Spleen (tissue), 11 donors: Measurements from ENCODE around the gene DUSP3. TPM values are rescaled to one million over a fixed set of nuclear protein-coding genes. Genes with fewer than 3 reads are reported as not detected.

ENCODE experiments used
- DNase-seq: peaks from one replicate; pipeline ENCODE4 v3.0.0-alpha.2; 2020
- H3K27ac ChIP-seq, 8 donors: fragments of 200-600 bp; sonication (generic) in 7 of 8; 1 replicate in 4 of 8; 2 replicates in 4 of 8; pipeline versions ENCODE4 v1.5.0 to v1.8.0; 2016 to 2021; ENCODE audit warnings: inconsistent platforms in 4 of 8, mild to moderate bottlenecking in 4 of 8, moderate library complexity in 1 of 8
- H3K27me3 ChIP-seq, 7 donors: fragments of 200-600 bp; sonication (generic) in 6 of 7; replicated peaks in 1 of 7; 1 replicate in 4 of 7; 2 replicates in 3 of 7; pipeline versions ENCODE4 v1.5.0 to v1.8.0; 2016 to 2021; ENCODE audit warnings: inconsistent platforms in 3 of 7, mild to moderate bottlenecking in 1 of 7
- H3K36me3 ChIP-seq, 6 donors: fragments of 200-600 bp; sonication (generic) in 5 of 6; 1 replicate in 4 of 6; 2 replicates in 2 of 6; pipeline versions ENCODE4 v1.5.0 to v1.8.0; 2016 to 2021; ENCODE audit warnings: inconsistent platforms in 2 of 6
- H3K4me1 ChIP-seq, 6 donors: fragments of 200-600 bp; sonication (generic) in 5 of 6; 1 replicate in 3 of 6; 2 replicates in 3 of 6; pipeline versions ENCODE4 v1.5.0 to v1.8.0; 2016 to 2021; ENCODE audit warnings: inconsistent platforms in 3 of 6
- H3K4me3 ChIP-seq, 8 donors: fragments of 200-600 bp; sonication (generic) in 7 of 8; 1 replicate in 4 of 8; 2 replicates in 4 of 8; pipeline versions ENCODE4 v1.5.0 to v1.8.0; 2016 to 2021; ENCODE audit warnings: inconsistent platforms in 4 of 8, mild to moderate bottlenecking in 4 of 8, moderate library complexity in 2 of 8
- H3K9me3 ChIP-seq, 8 donors: fragments of 200-600 bp; sonication (generic) in 7 of 8; 1 replicate in 4 of 8; 2 replicates in 4 of 8; pipeline versions ENCODE4 v1.5.0 to v1.8.0; 2016 to 2021; ENCODE audit warnings: inconsistent platforms in 4 of 8
- CTCF ChIP-seq, 11 experiments: fragments of 200-600 bp in 7 of 11; fragments of 450-650 bp in 4 of 11; sonication (generic) in 4 of 11; IDR thresholded peaks in 8 of 11; conservative IDR thresholded peaks in 3 of 11; 1 replicate in 7 of 11; 2 replicates in 4 of 11; pipeline versions ENCODE4 v1.4.0 to v1.8.0; 2016 to 2021; ENCODE audit warnings: antibody characterized with exemption in 11 of 11, inconsistent platforms in 4 of 11, mild to moderate bottlenecking in 1 of 11
- POLR2A ChIP-seq, 3 donors: fragments of 450-650 bp; IDR thresholded peaks; one replicate each; pipeline ENCODE4 v1.5.1; 2017; ENCODE audit warnings: antibody characterized with exemption in 3 of 3, mild to moderate bottlenecking in 1 of 3
- POLR2AphosphoS5 ChIP-seq, 3 donors: sonication (generic); formaldehyde crosslinking; IDR thresholded peaks; one replicate each; pipeline ENCODE4 v1.5.1; 2017; ENCODE audit warnings: antibody characterized with exemption in 3 of 3
- WGBS, 5 donors: extraction: QIAGEN DNeasy Blood & Tissue Kit in 3 of 5; methylation state at CpG; one replicate each; pipeline versions ENCODE4 v1.1.5 to v1.1.7; 2013 to 2018; 5-methylcytosine and 5-hydroxymethylcytosine counted together
- intact Hi-C: fragments of 100-400 bp; cut with DNase I; formaldehyde crosslinking; loops from one replicate; pipeline ENCODE4 v1.15.0; 2023; ENCODE audit warnings: low total_unique reads
- polyA plus RNA-seq, 3 donors: library from polyadenylated mRNA; stranded (reverse); fragments of 200-250 nt; gene quantifications; one replicate each; pipeline ENCODE4 v1.2.1, GENCODE V29; 2013
- total RNA-seq, 7 donors: library from RNA; depleted of rRNA in 3 of 7; stranded (reverse); fragments of >200 nt in 3 of 7; fragmentation: NEBNext Ultra II Directional in 4 of 7; extraction: Animal tissue kit (Norgen Biotek cat#: 25700) in 4 of 7; gene quantifications; one replicate each; pipeline versions ENCODE4 v1.1.0 to v1.2.1, GENCODE V29; 2016 to 2021
- donor health status: healthy with polysubstance abuse.
- donor health status: DM: no; HTN: no; CAD: no; lungs with moderate emphysema.
- donor health status: DM: no; HTN: no; CAD: no.
- donor health status: Bipolar disorder and iron deficiency.
- donor health status: healthy.
- donor health status: DM: no; HTN: no; CAD: no.
- donor health status: DM: yes; HTN: yes; CAD: no.

DUSP3 gene
- total and polyA plus RNA-seq, 10 donors, result 25.7 to 96.2 (median 68.9) TPM

GRCh38 chr17:43736389-43736788 lies 42.4 kb downstream of the DUSP3 start:
- no peak for DNase-seq
- Histone ChIP-seq H3K4me1 (peaks cover 0 to 13% (median 0%) of the 10 kb centered on the region in 6 donors), H3K27ac (no peak overlapping the region), H3K27me3 (peaks cover 0 to 5% (median 0%) of the 10 kb centered on the region in 7 donors), H3K36me3 (no peaks in the 10 kb centered on the region), H3K4me3 (no peak overlapping the region), H3K9me3 (peaks cover 0 to 9% (median 0%) of the 10 kb centered on the region in 8 donors)
- no peak for TF ChIP-seq POLR2A (IDR thresholded peaks at IDR 0.05)
- TF ChIP-seq CTCF (IDR thresholded peaks at IDR 0.05 in 8 of 11, conservative IDR thresholded peaks at IDR 0.05 in 3 of 11), result no peak
- TF ChIP-seq POLR2AphosphoS5 (IDR thresholded peaks at IDR 0.05), result no peak
- WGBS, 5 donors, result 83 to 96% (median 92%) methylated on average over 2 of the region's 2 CpGs
- intact Hi-C loops, result no loop called here

- no peaks in the 10 kb centered on the region for H3K36me3 ChIP-seq
- WGBS, 5 donors, result 65 to 78% (median 67%) methylated on average over 5 of the region's 5 CpGs
- H3K9me3 ChIP-seq, result peaks cover 0 to 9% (median 0%) of the 10 kb centered on the region in 8 donors
- H3K4me3 ChIP-seq, result no peak overlapping the region
- intact Hi-C loops, result no loop called here
- peak overlapping the region in 3 of 8 donors; percentile 4 to 39 (median 7) for H3K27ac ChIP-seq
- TF ChIP-seq POLR2A (IDR thresholded peaks at IDR 0.05) (no peak), CTCF (IDR thresholded peaks at IDR 0.05 in 8 of 11, conservative IDR thresholded peaks at IDR 0.05 in 3 of 11) (no peak), POLR2AphosphoS5 (IDR thresholded peaks at IDR 0.05) (no peak)
- no peak for DNase-seq
- peaks cover 0 to 13% (median 0%) of the 10 kb centered on the region in 6 donors for H3K4me1 ChIP-seq
- no peaks in the 10 kb centered on the region for H3K27me3 ChIP-seq
Observed at GRCh38 chr17:43734376-43734775, 44.4 kb downstream of the DUSP3 start.

GRCh38 chr17:43733956-43734355 lies 44.8 kb downstream of the DUSP3 start:
- TF ChIP-seq POLR2AphosphoS5 (IDR thresholded peaks at IDR 0.05) (no peak), CTCF (IDR thresholded peaks at IDR 0.05 in 8 of 11, conservative IDR thresholded peaks at IDR 0.05 in 3 of 11) (no peak), POLR2A (IDR thresholded peaks at IDR 0.05) (no peak)
- DNase-seq, result no peak
- intact Hi-C loops, result no loop called here
- H3K27me3 ChIP-seq, result no peaks in the 10 kb centered on the region
- H3K4me1 ChIP-seq, result peaks cover 0 to 13% (median 0%) of the 10 kb centered on the region in 6 donors
- WGBS, 5 donors, result 45 to 100% (median 73%) methylated on average over 1 of the region's 1 CpG
- H3K4me3 ChIP-seq, result no peak overlapping the region
- H3K9me3 ChIP-seq, result peaks cover 0 to 9% (median 0%) of the 10 kb centered on the region in 8 donors
- H3K27ac ChIP-seq, result peak overlapping the region in 3 of 8 donors; percentile 4 to 39 (median 7)
- no peaks in the 10 kb centered on the region for H3K36me3 ChIP-seq

GRCh38 chr17:43732958-43733357 lies 45.8 kb downstream of the DUSP3 start:
- H3K36me3 ChIP-seq, result no peaks in the 10 kb centered on the region
- WGBS, 5 donors, result 95 to 98% (median 97%) methylated on average over 2 of the region's 2 CpGs
- H3K4me3 ChIP-seq, result no peak overlapping the region
- no peak for DNase-seq
- intact Hi-C loops, result no loop called here
- TF ChIP-seq POLR2AphosphoS5 (IDR thresholded peaks at IDR 0.05), result no peak
- no peak for TF ChIP-seq POLR2A (IDR thresholded peaks at IDR 0.05)
- TF ChIP-seq CTCF (IDR thresholded peaks at IDR 0.05 in 8 of 11, conservative IDR thresholded peaks at IDR 0.05 in 3 of 11), result no peak
- H3K4me1 ChIP-seq, result peaks cover 0 to 13% (median 0%) of the 10 kb centered on the region in 6 donors
- H3K9me3 ChIP-seq, result peaks cover 0 to 9% (median 0%) of the 10 kb centered on the region in 8 donors
- no peaks in the 10 kb centered on the region for H3K27me3 ChIP-seq
- H3K27ac ChIP-seq, result no peak overlapping the region
